Mesothelial cell of epicardium (in vitro differentiated cells): ENCODE results near the gene ZNF225. TPM values are rescaled to one million over a fixed set of nuclear protein-coding genes. Genes with fewer than 3 reads are reported as not detected.

Experiments
- DNase-seq, 2 experiments: peaks; one replicate each; pipeline ENCODE4 v3.0.0; 2021; ENCODE audit warnings: low spot score in 2 of 2; ENCODE audit not compliant: unreplicated experiment in 2 of 2
- H3K27ac Mint-ChIP-seq: 2 replicates; pipeline ENCODE4 v1.8.0; 2021; ENCODE audit warnings: mixed read lengths
- H3K27me3 Mint-ChIP-seq: 2 replicates; pipeline ENCODE4 v1.8.0; 2021; ENCODE audit warnings: low read depth, mixed read lengths
- H3K36me3 Mint-ChIP-seq: 2 replicates; pipeline ENCODE4 v1.8.0; 2021; ENCODE audit warnings: mixed read lengths
- H3K4me1 Mint-ChIP-seq: 2 replicates; pipeline ENCODE4 v1.8.0; 2021; ENCODE audit warnings: mixed read lengths
- H3K4me3 Mint-ChIP-seq: 2 replicates; pipeline ENCODE4 v1.8.0; 2021; ENCODE audit warnings: mild to moderate bottlenecking, moderate library complexity, mixed read lengths
- H3K9me3 Mint-ChIP-seq: 2 replicates; pipeline ENCODE4 v1.8.0; 2021; ENCODE audit warnings: mixed read lengths
- total RNA-seq: library from RNA; stranded (reverse); gene quantifications from 3 replicates; pipeline ENCODE4 v1.2.1, GENCODE V29; 2021
- TF ChIP-seq, protein P1 (sequence below): fragments of 200-600 bp; sonication (generic); IDR thresholded peaks from one replicate; pipeline ENCODE4 v1.5.0; 2021; ENCODE audit warnings: antibody characterized with exemption; ENCODE audit not compliant: unreplicated experiment

Gene ZNF225
- total RNA-seq, 1 donor from 2014 or later = 7.4 TPM

GRCh38 chr19:44142059-44142433 lies 28.8 kb downstream of the ZNF225 start:
- Mint-ChIP-seq H3K27ac (peak overlapping the region; percentile 87), H3K4me1 (peaks cover 21% of the 10 kb centered on the region), H3K36me3 (peaks cover 12% of the 10 kb centered on the region), H3K4me3 (peak overlapping the region; percentile 96), H3K27me3 (no peaks in the 10 kb centered on the region), H3K9me3 (peaks cover 5% of the 10 kb centered on the region)
- no peak for DNase-seq
- TF ChIP-seq, protein P1, sequence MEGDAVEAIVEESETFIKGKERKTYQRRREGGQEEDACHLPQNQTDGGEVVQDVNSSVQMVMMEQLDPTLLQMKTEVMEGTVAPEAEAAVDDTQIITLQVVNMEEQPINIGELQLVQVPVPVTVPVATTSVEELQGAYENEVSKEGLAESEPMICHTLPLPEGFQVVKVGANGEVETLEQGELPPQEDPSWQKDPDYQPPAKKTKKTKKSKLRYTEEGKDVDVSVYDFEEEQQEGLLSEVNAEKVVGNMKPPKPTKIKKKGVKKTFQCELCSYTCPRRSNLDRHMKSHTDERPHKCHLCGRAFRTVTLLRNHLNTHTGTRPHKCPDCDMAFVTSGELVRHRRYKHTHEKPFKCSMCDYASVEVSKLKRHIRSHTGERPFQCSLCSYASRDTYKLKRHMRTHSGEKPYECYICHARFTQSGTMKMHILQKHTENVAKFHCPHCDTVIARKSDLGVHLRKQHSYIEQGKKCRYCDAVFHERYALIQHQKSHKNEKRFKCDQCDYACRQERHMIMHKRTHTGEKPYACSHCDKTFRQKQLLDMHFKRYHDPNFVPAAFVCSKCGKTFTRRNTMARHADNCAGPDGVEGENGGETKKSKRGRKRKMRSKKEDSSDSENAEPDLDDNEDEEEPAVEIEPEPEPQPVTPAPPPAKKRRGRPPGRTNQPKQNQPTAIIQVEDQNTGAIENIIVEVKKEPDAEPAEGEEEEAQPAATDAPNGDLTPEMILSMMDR = no peak

DNA sequence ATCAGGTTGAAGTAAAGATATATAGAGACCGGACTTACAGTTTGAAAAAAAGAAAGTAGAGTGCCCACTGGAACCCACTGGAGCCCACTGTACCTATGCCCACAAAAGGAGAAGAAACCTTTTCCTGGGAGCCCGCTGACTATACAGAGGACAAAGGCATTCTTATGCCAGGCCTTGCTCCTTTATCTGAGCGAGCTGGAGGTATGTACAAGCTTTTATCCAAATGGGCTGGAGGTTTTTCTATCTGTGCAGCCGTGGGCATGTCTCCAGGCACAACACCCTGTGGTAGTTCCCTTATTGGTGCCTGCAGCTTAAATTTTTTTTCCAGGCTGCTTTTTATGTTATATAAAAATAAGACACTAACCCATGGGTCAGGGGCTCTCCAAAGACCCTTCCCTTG lies 36.6 kb downstream of the ZNF225 start:
- TF ChIP-seq, protein P1 = no peak
- Mint-ChIP-seq H3K4me3 (no peak overlapping the region), H3K36me3 (peaks cover 59% of the 10 kb centered on the region), H3K27me3 (no peaks in the 10 kb centered on the region), H3K27ac (no peak overlapping the region), H3K9me3 (peaks cover 10% of the 10 kb centered on the region), H3K4me1 (no peaks in the 10 kb centered on the region)
- DNase-seq = no peak

GRCh38 chr19:44151491-44151890 lies 38.3 kb downstream of the ZNF225 start:
- Mint-ChIP-seq H3K4me3 (no peak overlapping the region), H3K27me3 (no peaks in the 10 kb centered on the region), H3K4me1 (no peaks in the 10 kb centered on the region), H3K36me3 (peaks cover 61% of the 10 kb centered on the region), H3K9me3 (peaks cover 17% of the 10 kb centered on the region), H3K27ac (no peak overlapping the region)
- TF ChIP-seq, protein P1 = no peak
- no peak for DNase-seq

GRCh38 chr19:44156475-44156874 lies 43.3 kb downstream of the ZNF225 start:
- Mint-ChIP-seq H3K36me3 (peaks cover 63% of the 10 kb centered on the region), H3K4me1 (no peaks in the 10 kb centered on the region), H3K9me3 (peaks cover 45% of the 10 kb centered on the region), H3K4me3 (no peak overlapping the region), H3K27ac (no peak overlapping the region), H3K27me3 (no peaks in the 10 kb centered on the region)
- TF ChIP-seq, protein P1 = no peak
- no peak for DNase-seq

DNA sequence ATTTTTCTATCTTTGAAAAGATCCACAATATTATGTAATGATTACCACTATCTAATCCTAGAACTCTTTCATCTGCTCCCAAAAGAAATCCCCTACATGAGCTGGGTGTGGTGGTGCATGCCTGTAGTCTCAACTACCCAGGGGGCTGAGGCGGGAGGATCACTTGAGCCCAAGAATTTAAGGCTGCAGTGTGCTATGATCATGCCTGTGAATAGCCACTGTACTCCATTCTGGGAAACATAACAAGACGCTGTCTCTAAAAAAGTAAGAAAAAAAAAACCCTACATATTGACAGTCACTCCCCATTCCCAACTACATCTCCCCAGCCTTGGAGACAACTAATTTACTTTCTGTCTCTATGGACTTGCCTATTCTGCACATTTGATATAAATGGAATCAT lies 50.6 kb downstream of the ZNF225 start:
- no peak for DNase-seq
- TF ChIP-seq, protein P1 = no peak

GRCh38 chr19:44164327-44164672 lies 51.1 kb downstream of the ZNF225 start:
- no peak for DNase-seq
- H3K9me3 Mint-ChIP-seq = peaks cover 30% of the 10 kb centered on the region
- no peaks in the 10 kb centered on the region for H3K27me3 Mint-ChIP-seq
- peak overlapping the region; percentile 96 for H3K4me3 Mint-ChIP-seq
- H3K27ac Mint-ChIP-seq = peak overlapping the region; percentile 99
- H3K4me1 Mint-ChIP-seq = peaks cover 22% of the 10 kb centered on the region
- peaks cover 26% of the 10 kb centered on the region for H3K36me3 Mint-ChIP-seq
- TF ChIP-seq, protein P1 = no peak

More for the DNA sequence above, 50.6 kb downstream of the ZNF225 start:
- Mint-ChIP-seq H3K27ac (no peak overlapping the region), H3K4me3 (no peak overlapping the region), H3K4me1 (peaks cover 22% of the 10 kb centered on the region), H3K36me3 (peaks cover 24% of the 10 kb centered on the region), H3K9me3 (peaks cover 32% of the 10 kb centered on the region), H3K27me3 (no peaks in the 10 kb centered on the region)
